ENCODE data around the gene SLC30A7. TPM values are rescaled to one million over a fixed set of nuclear protein-coding genes. Genes with fewer than 3 reads are reported as not detected.

The SLC30A7 gene
- total RNA-seq, 1 donor from 2014 or later = 56.6 TPM

DNA sequence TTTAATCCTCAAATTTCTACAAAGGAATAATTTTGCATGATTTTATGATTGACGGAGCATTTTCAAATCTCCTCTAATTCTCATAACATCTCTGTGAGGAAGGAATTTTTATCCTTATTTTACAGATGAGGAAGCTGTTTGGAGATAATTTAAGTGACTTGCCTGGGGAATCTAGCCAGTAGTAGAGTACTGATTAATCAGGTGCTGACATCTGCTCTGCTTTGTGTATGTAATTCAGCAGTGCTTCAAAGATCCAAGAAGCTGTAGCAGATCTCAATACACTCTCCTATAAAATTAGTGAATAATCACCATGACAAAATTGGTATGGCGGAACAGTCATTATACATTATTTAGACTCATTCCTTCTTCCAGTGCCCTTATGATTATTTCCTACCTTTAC is 83.7 kb downstream of the SLC30A7 start:
- H3K4me3 ChIP-seq (ENCODE audit: insufficient read depth, low read depth, low read length) = no peak overlapping the region
- H3K36me3 ChIP-seq (ENCODE audit: insufficient read depth, low read length) = peaks cover 21% of the 10 kb centered on the region
- H3K4me2 ChIP-seq (ENCODE audit: low read length) = no peak overlapping the region
- Mint-ChIP-seq H3K9me3 (ENCODE audit: unreplicated experiment) (no peaks in the 10 kb centered on the region), H3K36me3 (ENCODE audit: low read depth, unreplicated experiment) (peaks cover 7% of the 10 kb centered on the region), H3K27ac (ENCODE audit: unreplicated experiment) (no peak overlapping the region), H3K4me3 (ENCODE audit: unreplicated experiment) (no peak overlapping the region), H3K4me1 (ENCODE audit: low read depth, unreplicated experiment) (no peaks in the 10 kb centered on the region), H3K27me3 (ENCODE audit: low read depth, unreplicated experiment) (no peaks in the 10 kb centered on the region)
- no peaks in the 10 kb centered on the region for H4K20me1 ChIP-seq (ENCODE audit: insufficient read depth, low read length)
- no peak overlapping the region for H3K27ac ChIP-seq (ENCODE audit: low read depth, low read length)
- no peak overlapping the region for H3K9ac ChIP-seq (ENCODE audit: low read length)
- FAIRE-seq (no peak), DNase-seq (ENCODE audit: low read depth) (no peak)
- H3K27me3 ChIP-seq (ENCODE audit: insufficient read depth, low read length) = no peaks in the 10 kb centered on the region
- H3K9me3 ChIP-seq (ENCODE audit: insufficient read depth, low read depth, low read length) = no peaks in the 10 kb centered on the region
- H2AFZ ChIP-seq (ENCODE audit: low read depth, low read length) = no peak overlapping the region
- no peaks in the 10 kb centered on the region for H3K4me1 ChIP-seq (ENCODE audit: insufficient read depth, low read length)
- no peak for TF ChIP-seq EZH2 (IDR thresholded peaks at IDR 0.05; ENCODE audit: insufficient read depth, low read length)
- TF ChIP-seq, protein P1, sequence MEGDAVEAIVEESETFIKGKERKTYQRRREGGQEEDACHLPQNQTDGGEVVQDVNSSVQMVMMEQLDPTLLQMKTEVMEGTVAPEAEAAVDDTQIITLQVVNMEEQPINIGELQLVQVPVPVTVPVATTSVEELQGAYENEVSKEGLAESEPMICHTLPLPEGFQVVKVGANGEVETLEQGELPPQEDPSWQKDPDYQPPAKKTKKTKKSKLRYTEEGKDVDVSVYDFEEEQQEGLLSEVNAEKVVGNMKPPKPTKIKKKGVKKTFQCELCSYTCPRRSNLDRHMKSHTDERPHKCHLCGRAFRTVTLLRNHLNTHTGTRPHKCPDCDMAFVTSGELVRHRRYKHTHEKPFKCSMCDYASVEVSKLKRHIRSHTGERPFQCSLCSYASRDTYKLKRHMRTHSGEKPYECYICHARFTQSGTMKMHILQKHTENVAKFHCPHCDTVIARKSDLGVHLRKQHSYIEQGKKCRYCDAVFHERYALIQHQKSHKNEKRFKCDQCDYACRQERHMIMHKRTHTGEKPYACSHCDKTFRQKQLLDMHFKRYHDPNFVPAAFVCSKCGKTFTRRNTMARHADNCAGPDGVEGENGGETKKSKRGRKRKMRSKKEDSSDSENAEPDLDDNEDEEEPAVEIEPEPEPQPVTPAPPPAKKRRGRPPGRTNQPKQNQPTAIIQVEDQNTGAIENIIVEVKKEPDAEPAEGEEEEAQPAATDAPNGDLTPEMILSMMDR (IDR thresholded peaks at IDR 0.05; ENCODE audit: insufficient read depth, low read depth, low read length) = no peak
- no peaks in the 10 kb centered on the region for H3K79me2 ChIP-seq (ENCODE audit: insufficient read depth, low read length)

DNA sequence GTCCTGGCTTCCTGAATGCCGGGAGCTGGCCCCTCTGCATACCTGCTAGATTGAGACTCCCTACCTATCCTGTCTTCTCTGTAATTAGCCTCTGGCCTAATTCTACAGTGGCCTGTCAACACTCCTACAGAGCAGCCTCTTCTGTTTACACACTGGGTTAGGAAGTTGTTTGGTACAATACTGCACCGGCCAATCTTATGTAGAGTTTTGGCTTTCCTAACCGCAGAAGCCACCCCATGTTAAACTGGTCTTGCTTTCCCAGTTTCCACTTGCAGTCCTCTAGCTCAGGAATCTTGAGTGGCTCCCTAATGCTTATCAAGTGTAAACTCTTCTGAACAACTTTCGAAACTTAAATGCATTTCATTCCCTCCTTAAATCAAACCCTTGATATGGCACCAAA is 86.9 kb downstream of the SLC30A7 start:
- Histone ChIP-seq H3K9ac (ENCODE audit: low read length) (no peak overlapping the region), H2AFZ (ENCODE audit: low read depth, low read length) (no peak overlapping the region), H3K4me2 (ENCODE audit: low read length) (no peak overlapping the region), H3K4me1 (ENCODE audit: insufficient read depth, low read length) (no peaks in the 10 kb centered on the region), H3K36me3 (ENCODE audit: insufficient read depth, low read length) (peaks cover 11% of the 10 kb centered on the region), H3K4me3 (ENCODE audit: insufficient read depth, low read depth, low read length) (no peak overlapping the region), H3K27ac (ENCODE audit: low read depth, low read length) (no peak overlapping the region), H3K27me3 (ENCODE audit: insufficient read depth, low read length) (no peaks in the 10 kb centered on the region), H3K79me2 (ENCODE audit: insufficient read depth, low read length) (no peaks in the 10 kb centered on the region), H4K20me1 (ENCODE audit: insufficient read depth, low read length) (no peaks in the 10 kb centered on the region), H3K9me3 (ENCODE audit: insufficient read depth, low read depth, low read length) (no peaks in the 10 kb centered on the region)
- Mint-ChIP-seq H3K4me1 (ENCODE audit: low read depth, unreplicated experiment) (no peaks in the 10 kb centered on the region), H3K36me3 (ENCODE audit: low read depth, unreplicated experiment) (peaks cover 8% of the 10 kb centered on the region), H3K27ac (ENCODE audit: unreplicated experiment) (no peak overlapping the region), H3K4me3 (ENCODE audit: unreplicated experiment) (no peak overlapping the region), H3K27me3 (ENCODE audit: low read depth, unreplicated experiment) (no peaks in the 10 kb centered on the region), H3K9me3 (ENCODE audit: unreplicated experiment) (no peaks in the 10 kb centered on the region)
- TF ChIP-seq, protein P1 (IDR thresholded peaks at IDR 0.05; ENCODE audit: insufficient read depth, low read depth, low read length) = no peak
- TF ChIP-seq EZH2 (IDR thresholded peaks at IDR 0.05; ENCODE audit: insufficient read depth, low read length) = no peak
- DNase-seq (ENCODE audit: low read depth) = no peak
- no peak for FAIRE-seq

DNA sequence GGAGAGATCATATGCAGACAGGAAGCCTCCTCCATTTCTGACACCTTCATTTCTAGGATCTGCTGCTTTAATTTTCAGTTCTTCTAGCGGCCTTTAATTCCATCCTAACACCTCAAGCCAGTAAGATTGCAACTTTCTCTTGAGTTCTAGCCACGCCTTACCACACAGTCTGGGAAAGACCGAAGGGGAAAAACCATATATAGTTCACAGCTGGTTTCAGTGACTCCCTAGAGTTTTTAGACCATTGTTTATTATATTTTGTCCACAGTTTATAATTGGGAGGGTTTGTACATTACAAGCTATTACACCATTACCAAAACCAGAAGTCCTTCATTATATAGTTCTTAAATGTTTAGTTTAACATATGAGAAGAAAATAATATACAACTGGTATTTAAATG is 92.2 kb downstream of the SLC30A7 start:
- TF ChIP-seq, protein P1 (IDR thresholded peaks at IDR 0.05; ENCODE audit: insufficient read depth, low read depth, low read length) = no peak
- TF ChIP-seq EZH2 (IDR thresholded peaks at IDR 0.05; ENCODE audit: insufficient read depth, low read length) = no peak
- Mint-ChIP-seq H3K4me3 (ENCODE audit: unreplicated experiment) (no peak overlapping the region), H3K27me3 (ENCODE audit: low read depth, unreplicated experiment) (no peaks in the 10 kb centered on the region), H3K27ac (ENCODE audit: unreplicated experiment) (no peak overlapping the region), H3K9me3 (ENCODE audit: unreplicated experiment) (no peaks in the 10 kb centered on the region), H3K36me3 (ENCODE audit: low read depth, unreplicated experiment) (peaks cover 6% of the 10 kb centered on the region), H3K4me1 (ENCODE audit: low read depth, unreplicated experiment) (peaks cover 12% of the 10 kb centered on the region)
- no peaks in the 10 kb centered on the region for H3K27me3 ChIP-seq (ENCODE audit: insufficient read depth, low read length)
- no peaks in the 10 kb centered on the region for H4K20me1 ChIP-seq (ENCODE audit: insufficient read depth, low read length)
- no peaks in the 10 kb centered on the region for H3K79me2 ChIP-seq (ENCODE audit: insufficient read depth, low read length)
- no peaks in the 10 kb centered on the region for H3K36me3 ChIP-seq (ENCODE audit: insufficient read depth, low read length)
- H2AFZ ChIP-seq (ENCODE audit: low read depth, low read length) = no peak overlapping the region
- no peak overlapping the region for H3K27ac ChIP-seq (ENCODE audit: low read depth, low read length)
- DNase-seq (ENCODE audit: low read depth) (no peak), FAIRE-seq (no peak)
- H3K4me3 ChIP-seq (ENCODE audit: insufficient read depth, low read depth, low read length) = no peak overlapping the region
- no peak overlapping the region for H3K9ac ChIP-seq (ENCODE audit: low read length)
- no peak overlapping the region for H3K4me2 ChIP-seq (ENCODE audit: low read length)
- H3K9me3 ChIP-seq (ENCODE audit: insufficient read depth, low read depth, low read length) = no peaks in the 10 kb centered on the region
- peaks cover 11% of the 10 kb centered on the region for H3K4me1 ChIP-seq (ENCODE audit: insufficient read depth, low read length)
